ENCODE measurements around the gene GRPEL2.
"Not testable (repeated sequence)": the region's sequence is repeated elsewhere in the genome, so short reads cannot be mapped to it uniquely, and the experiment has no call there.

The GRPEL2 gene

DNA sequence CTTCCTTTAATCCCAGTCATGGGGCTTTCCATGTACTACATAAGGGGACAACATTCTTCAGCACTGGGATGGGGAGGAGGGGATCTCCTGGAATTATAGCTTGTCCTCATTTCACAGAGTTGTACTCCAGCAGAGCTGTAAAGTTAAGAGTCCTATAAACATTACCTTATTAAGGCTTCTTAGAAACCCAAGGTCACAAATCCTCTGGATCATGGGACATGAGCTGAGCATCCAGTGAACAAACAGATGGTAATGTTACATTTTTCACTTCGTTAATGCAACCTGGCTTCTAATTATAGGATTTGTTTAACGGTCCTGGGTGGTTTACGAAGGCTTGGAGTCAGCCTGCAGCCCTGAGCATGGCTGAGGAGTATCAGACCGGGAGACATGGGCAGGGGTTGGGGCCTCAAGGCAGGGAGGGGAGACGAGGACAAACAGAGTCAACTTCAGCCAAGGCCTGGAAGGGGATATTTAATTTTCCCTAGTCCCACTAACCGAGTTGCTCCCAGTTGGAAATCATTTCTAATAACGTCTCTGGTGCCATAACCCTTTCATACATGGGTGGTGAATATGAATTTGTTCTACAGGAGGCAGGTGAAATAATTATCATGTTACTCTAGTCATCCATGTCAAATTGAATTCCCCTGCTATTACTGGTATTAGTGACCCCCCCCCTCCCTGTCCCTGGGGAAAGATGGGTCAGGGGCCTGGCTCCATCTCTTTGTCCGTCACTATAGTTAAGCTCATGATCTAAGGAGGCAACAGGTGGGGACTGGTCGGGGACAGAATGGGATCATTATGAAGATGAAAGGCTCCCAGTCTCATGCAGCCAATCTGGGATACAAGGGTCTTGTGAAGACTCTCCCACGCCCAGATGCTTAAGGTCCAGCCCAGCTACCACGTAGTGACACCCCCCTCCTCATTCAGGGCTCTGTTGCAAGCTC lies 44.5 kb downstream of the GRPEL2 start:
- no peak overlapping the region for H3K4me3 ChIP-seq (replicated peaks; ENCODE audit: low read depth, low read length)
- TF ChIP-seq, protein P1, sequence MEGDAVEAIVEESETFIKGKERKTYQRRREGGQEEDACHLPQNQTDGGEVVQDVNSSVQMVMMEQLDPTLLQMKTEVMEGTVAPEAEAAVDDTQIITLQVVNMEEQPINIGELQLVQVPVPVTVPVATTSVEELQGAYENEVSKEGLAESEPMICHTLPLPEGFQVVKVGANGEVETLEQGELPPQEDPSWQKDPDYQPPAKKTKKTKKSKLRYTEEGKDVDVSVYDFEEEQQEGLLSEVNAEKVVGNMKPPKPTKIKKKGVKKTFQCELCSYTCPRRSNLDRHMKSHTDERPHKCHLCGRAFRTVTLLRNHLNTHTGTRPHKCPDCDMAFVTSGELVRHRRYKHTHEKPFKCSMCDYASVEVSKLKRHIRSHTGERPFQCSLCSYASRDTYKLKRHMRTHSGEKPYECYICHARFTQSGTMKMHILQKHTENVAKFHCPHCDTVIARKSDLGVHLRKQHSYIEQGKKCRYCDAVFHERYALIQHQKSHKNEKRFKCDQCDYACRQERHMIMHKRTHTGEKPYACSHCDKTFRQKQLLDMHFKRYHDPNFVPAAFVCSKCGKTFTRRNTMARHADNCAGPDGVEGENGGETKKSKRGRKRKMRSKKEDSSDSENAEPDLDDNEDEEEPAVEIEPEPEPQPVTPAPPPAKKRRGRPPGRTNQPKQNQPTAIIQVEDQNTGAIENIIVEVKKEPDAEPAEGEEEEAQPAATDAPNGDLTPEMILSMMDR (IDR thresholded peaks at IDR 0.05; ENCODE audit: low read depth, low read length, missing control alignments): no peak
- no peak for DNase-seq (ENCODE audit: extremely low read depth, low read depth)

DNA sequence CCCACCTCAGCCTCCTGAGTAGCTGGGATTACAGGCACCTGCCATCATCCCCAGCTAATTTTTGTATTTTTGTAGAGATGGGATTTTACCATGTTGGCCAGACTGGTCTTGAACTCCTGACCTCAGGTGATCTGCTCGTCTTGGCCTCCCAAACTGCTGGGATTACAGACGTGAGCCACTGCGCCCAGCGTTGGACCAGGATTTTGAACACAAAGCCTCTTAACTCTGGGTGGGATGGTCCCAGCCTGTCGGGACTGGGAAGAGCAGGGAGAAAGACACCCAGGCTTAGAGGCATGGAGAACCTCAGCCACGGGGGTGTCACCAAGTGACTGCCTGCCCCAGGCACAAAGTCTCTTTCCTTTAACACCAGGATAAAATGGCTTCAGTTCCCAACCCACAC lies 45.8 kb downstream of the GRPEL2 start:
- DNase-seq (ENCODE audit: extremely low read depth, low read depth); H3K4me3 ChIP-seq (replicated peaks; ENCODE audit: low read depth, low read length): not testable (repeated sequence)

GRCh38 chr5:149391524-149391923 lies 46.2 kb downstream of the GRPEL2 start:
- DNase-seq (ENCODE audit: extremely low read depth, low read depth): no peak
- TF ChIP-seq, protein P1 (IDR thresholded peaks at IDR 0.05; ENCODE audit: low read depth, low read length, missing control alignments): no peak

DNA sequence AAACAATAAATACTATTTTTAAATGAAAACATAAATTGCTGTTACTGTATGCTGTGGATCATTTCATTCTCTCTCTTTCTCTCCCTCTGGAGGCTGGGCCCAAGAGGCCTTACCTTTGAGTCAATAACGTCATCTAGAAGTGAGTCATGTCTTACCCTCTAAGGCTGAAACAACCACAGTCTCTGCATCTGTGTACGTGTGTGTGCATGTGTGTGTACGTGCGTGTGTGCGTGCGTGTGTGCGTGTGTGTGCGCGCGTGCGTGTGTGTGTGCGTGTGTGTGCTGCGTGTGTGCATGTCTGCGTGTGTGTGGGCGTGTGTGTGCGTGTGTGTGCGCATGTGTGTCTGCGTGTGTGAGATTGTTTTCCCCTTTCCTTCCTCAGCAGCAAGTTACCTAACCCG lies 47.4 kb downstream of the GRPEL2 start:
- no peak for DNase-seq (ENCODE audit: extremely low read depth, low read depth)
- TF ChIP-seq, protein P1 (IDR thresholded peaks at IDR 0.05; ENCODE audit: low read depth, low read length, missing control alignments): no peak
- H3K4me3 ChIP-seq (replicated peaks; ENCODE audit: low read depth, low read length): no peak overlapping the region

More at GRCh38 chr5:149391524-149391923, 46.2 kb downstream of the GRPEL2 start:
- no peak overlapping the region for H3K4me3 ChIP-seq (replicated peaks; ENCODE audit: low read depth, low read length)

DNA sequence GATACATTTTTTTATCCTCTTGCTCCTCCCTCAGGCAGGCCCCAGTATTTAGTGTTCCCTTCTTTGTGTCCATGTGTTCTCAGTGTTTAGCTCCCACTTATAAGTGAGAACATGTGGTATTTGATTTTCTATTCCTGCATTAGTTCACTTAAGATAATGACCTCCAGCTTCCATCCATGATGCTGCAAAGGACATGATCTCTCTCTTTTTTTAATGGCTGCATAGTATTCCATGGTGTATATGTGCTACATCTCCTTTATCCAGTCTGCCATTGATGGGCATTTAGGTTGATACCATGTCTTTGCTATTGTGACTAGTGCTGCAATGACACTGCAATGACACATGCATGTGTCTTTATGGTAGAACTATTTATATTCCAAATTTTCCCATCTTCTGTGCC lies 49.7 kb downstream of the GRPEL2 start:
- DNase-seq (ENCODE audit: extremely low read depth, low read depth); H3K4me3 ChIP-seq (replicated peaks; ENCODE audit: low read depth, low read length): not testable (repeated sequence)

- no peak for DNase-seq (ENCODE audit: extremely low read depth, low read depth)
- H3K4me3 ChIP-seq (replicated peaks; ENCODE audit: low read depth, low read length): no peak overlapping the region
- TF ChIP-seq, protein P1 (IDR thresholded peaks at IDR 0.05; ENCODE audit: low read depth, low read length, missing control alignments): no peak
Observed at GRCh38 chr5:149397530-149397929, 52.2 kb downstream of the GRPEL2 start.

DNA sequence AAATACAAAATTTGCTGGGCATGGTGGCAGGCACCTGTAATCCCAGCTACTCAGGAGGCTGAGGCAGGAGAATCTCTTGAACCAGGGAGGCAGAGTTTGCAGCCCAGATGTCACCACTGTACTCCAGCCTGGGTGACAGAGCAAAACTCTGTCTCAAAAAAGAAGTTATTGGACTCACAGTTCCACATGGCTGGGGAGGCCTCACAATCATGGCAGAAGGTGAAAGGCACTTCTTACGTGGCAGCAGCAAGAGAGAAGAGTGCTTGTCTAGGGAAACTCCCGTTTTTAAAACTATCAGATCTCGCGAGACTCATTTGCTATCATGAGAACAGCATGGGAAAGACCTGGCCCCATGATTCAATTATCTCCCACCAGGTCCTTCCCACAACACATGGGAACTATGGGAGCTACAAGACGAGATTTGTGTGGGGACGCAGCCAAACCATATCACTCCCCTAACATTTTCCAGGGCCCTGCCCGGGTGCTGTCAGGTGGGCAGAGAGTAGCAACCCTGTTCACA lies 53.5 kb downstream of the GRPEL2 start:
- not testable (repeated sequence) for DNase-seq (ENCODE audit: extremely low read depth, low read depth); H3K4me3 ChIP-seq (replicated peaks; ENCODE audit: low read depth, low read length)

DNA sequence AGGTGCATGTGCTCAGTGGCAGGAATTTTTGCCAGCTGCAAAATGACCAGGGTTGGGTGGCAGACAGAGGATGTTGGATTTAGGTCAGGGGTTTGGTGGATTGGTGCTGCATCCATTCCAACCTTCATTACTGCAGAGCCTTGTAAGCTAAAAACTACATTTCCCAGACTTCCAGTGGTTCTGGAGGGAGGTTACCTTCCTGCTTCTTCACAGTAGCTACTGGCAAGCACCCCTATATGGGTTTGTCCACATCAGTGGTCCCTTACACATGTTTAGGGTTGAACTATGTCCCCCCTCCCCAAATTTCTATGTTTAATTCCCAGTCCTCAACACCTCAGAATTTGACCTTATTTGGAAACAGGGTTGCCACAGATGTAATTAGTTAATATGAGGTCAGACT lies 54.5 kb downstream of the GRPEL2 start:
- DNase-seq (ENCODE audit: extremely low read depth, low read depth): no peak
- H3K4me3 ChIP-seq (replicated peaks; ENCODE audit: low read depth, low read length): no peak overlapping the region
- TF ChIP-seq, protein P1 (IDR thresholded peaks at IDR 0.05; ENCODE audit: low read depth, low read length, missing control alignments): no peak
